HepG2 (cell line): Measurements from ENCODE around the gene SMAD1. TPM values are rescaled to one million over a fixed set of nuclear protein-coding genes. Genes with fewer than 3 reads are reported as not detected.

Experiments used
- AHDC1 ChIP-seq: sonication (generic); formaldehyde crosslinking; IDR thresholded peaks from 2 replicates; pipeline ENCODE4 v1.5.1; 2020; ENCODE audit warnings: mild to moderate bottlenecking, missing genetic modification reagents, borderline replicate concordance
- HHEX ChIP-seq: IDR thresholded peaks from 2 replicates; pipeline ENCODE4 v1.6.1; 2016; ENCODE audit warnings: control low read depth
- HMG20A ChIP-seq: IDR thresholded peaks from 2 replicates; pipeline ENCODE4 v1.6.1; 2016; ENCODE audit warnings: borderline replicate concordance
- NFIC ChIP-seq: IDR thresholded peaks from 2 replicates; pipeline ENCODE4 v1.6.1; 2012; ENCODE audit warnings: mild to moderate bottlenecking, low read length, inconsistent platforms
- NR2F2 ChIP-seq: IDR thresholded peaks from 2 replicates; pipeline ENCODE4 v1.6.1; 2012; ENCODE audit warnings: low read depth, inconsistent platforms, borderline replicate concordance
- RARA ChIP-seq: IDR thresholded peaks from 2 replicates; pipeline ENCODE4 v1.6.1; 2016; ENCODE audit warnings: missing genetic modification reagents, missing compliant biosample characterization
- TBX3 ChIP-seq: fragments of 450-650 bp; IDR thresholded peaks from 2 replicates; pipeline ENCODE4 v1.6.1; 2017; ENCODE audit warnings: antibody characterized with exemption, mild to moderate bottlenecking, inconsistent platforms, borderline replicate concordance
- TCF12 ChIP-seq, 2 experiments: fragments of 450-650 bp in 1 of 2; sonication (generic) in 1 of 2; formaldehyde crosslinking in 1 of 2; IDR thresholded peaks; 2 replicates each; pipeline versions ENCODE4 v1.6.1 to v1.8.0; 2017 to 2022; ENCODE audit warnings: antibody characterized with exemption in 1 of 2, mild to moderate bottlenecking in 1 of 2, missing genetic modification reagents in 1 of 2, moderate library complexity in 1 of 2
- TCF7 ChIP-seq: sonication (generic); IDR thresholded peaks from 2 replicates; pipeline ENCODE4 v1.6.1; 2016; ENCODE audit warnings: antibody characterized with exemption, low read depth
- polyA plus RNA-seq, 8 experiments: library from polyadenylated mRNA; depleted of rRNA in 3 of 8; stranded (reverse) in 7 of 8; unstranded in 1 of 8; fragments of >200 nt; fragmentation: Illumina TruSeq in 4 of 8; extraction: Trizol in 4 of 8; gene quantifications; 2 replicates each; pipeline versions ENCODE4 v1.2.1 to v1.2.3, GENCODE V29; 2011 to 2016; ENCODE audit warnings: low read depth in 4 of 8, missing spikeins in 1 of 8, mixed read lengths in 1 of 8; ENCODE audit not compliant: insufficient read depth in 1 of 8
- total RNA-seq, 5 experiments: library from RNA; depleted of rRNA; stranded (reverse); fragments of >200 nt; fragmentation: Illumina TruSeq; extraction: Trizol; gene quantifications; 2 replicates each; pipeline ENCODE4 v1.2.3, GENCODE V29; 2016; ENCODE audit warnings: low read depth in 1 of 5
- TF ChIP-seq, protein P1 (sequence below): sonication (generic); formaldehyde crosslinking; IDR thresholded peaks from 2 replicates; pipeline ENCODE4 v1.4.0; 2020; ENCODE audit warnings: mild to moderate bottlenecking, missing genetic modification reagents, borderline replicate concordance
- TF ChIP-seq, protein P2 (sequence below): sonication (generic); formaldehyde crosslinking; conservative IDR thresholded peaks from 2 replicates; pipeline ENCODE4 v1.4.0; 2020; ENCODE audit warnings: mild to moderate bottlenecking, missing genetic modification reagents, moderate library complexity

SMAD1 gene
- total and polyA plus RNA-seq, 2 of the 13 experiments (the other 11 are each of a cell fraction or from before 2014, with no cell fraction given): 12.7 to 16.6 TPM

DNA sequence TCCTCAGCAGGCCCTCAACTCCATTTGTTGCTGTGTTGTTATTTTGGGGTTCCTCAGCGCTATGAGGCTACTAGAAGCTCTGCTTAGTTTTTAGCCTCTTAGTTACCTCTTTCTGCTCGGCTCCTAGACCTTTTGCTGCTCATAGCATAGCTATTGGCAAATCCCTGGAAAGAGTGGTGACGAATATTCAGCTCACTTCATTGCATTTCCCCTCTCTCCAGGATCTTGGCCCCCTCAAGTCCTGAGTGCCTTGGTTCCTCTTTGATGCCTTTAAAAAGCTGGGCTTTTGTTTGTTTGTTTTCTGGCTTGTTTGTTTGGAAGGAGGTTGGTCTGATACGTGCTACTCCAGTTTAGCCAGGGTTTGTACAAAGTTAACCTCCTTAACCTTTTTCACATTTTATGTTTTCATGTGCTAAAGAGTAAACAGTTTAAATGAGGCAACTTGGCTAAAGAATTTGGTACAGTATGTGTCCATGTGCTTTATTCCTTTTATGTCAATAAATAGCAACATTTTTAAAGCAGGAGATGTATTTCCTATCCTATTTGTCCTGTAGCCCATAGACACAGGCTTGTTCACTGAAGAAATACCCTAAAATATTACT is 31.5 kb downstream of the SMAD1 start (continued):
- TF ChIP-seq, protein P1, sequence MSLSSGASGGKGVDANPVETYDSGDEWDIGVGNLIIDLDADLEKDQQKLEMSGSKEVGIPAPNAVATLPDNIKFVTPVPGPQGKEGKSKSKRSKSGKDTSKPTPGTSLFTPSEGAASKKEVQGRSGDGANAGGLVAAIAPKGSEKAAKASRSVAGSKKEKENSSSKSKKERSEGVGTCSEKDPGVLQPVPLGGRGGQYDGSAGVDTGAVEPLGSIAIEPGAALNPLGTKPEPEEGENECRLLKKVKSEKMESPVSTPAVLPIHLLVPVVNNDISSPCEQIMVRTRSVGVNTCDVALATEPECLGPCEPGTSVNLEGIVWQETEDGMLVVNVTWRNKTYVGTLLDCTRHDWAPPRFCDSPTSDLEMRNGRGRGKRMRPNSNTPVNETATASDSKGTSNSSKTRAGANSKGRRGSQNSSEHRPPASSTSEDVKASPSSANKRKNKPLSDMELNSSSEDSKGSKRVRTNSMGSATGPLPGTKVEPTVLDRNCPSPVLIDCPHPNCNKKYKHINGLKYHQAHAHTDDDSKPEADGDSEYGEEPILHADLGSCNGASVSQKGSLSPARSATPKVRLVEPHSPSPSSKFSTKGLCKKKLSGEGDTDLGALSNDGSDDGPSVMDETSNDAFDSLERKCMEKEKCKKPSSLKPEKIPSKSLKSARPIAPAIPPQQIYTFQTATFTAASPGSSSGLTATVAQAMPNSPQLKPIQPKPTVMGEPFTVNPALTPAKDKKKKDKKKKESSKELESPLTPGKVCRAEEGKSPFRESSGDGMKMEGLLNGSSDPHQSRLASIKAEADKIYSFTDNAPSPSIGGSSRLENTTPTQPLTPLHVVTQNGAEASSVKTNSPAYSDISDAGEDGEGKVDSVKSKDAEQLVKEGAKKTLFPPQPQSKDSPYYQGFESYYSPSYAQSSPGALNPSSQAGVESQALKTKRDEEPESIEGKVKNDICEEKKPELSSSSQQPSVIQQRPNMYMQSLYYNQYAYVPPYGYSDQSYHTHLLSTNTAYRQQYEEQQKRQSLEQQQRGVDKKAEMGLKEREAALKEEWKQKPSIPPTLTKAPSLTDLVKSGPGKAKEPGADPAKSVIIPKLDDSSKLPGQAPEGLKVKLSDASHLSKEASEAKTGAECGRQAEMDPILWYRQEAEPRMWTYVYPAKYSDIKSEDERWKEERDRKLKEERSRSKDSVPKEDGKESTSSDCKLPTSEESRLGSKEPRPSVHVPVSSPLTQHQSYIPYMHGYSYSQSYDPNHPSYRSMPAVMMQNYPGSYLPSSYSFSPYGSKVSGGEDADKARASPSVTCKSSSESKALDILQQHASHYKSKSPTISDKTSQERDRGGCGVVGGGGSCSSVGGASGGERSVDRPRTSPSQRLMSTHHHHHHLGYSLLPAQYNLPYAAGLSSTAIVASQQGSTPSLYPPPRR (CRISPR knock-in tag): peak; percentile 52; the same call in 1 of the 2 replicates
- TF ChIP-seq, protein P2, sequence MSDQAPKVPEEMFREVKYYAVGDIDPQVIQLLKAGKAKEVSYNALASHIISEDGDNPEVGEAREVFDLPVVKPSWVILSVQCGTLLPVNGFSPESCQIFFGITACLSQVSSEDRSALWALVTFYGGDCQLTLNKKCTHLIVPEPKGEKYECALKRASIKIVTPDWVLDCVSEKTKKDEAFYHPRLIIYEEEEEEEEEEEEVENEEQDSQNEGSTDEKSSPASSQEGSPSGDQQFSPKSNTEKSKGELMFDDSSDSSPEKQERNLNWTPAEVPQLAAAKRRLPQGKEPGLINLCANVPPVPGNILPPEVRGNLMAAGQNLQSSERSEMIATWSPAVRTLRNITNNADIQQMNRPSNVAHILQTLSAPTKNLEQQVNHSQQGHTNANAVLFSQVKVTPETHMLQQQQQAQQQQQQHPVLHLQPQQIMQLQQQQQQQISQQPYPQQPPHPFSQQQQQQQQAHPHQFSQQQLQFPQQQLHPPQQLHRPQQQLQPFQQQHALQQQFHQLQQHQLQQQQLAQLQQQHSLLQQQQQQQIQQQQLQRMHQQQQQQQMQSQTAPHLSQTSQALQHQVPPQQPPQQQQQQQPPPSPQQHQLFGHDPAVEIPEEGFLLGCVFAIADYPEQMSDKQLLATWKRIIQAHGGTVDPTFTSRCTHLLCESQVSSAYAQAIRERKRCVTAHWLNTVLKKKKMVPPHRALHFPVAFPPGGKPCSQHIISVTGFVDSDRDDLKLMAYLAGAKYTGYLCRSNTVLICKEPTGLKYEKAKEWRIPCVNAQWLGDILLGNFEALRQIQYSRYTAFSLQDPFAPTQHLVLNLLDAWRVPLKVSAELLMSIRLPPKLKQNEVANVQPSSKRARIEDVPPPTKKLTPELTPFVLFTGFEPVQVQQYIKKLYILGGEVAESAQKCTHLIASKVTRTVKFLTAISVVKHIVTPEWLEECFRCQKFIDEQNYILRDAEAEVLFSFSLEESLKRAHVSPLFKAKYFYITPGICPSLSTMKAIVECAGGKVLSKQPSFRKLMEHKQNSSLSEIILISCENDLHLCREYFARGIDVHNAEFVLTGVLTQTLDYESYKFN (CRISPR knock-in tag): 0 out of 2 replicates have a peak, but pooled peaks have one; percentile 16
- TF ChIP-seq AHDC1: 0 out of 2 replicates have a peak, but pooled peaks have one; percentile 21
- peak; percentile 58; the same call in 1 of the 2 replicates for TF ChIP-seq NFIC
- TF ChIP-seq TCF12 (IDR thresholded peaks at IDR 0.05): no peak
- no peak for TF ChIP-seq TCF12 (CRISPR knock-in tag; IDR thresholded peaks at IDR 0.05)
- peak; percentile 32; the same call in 1 of the 2 replicates for TF ChIP-seq TCF7
- TF ChIP-seq TBX3: peak; percentile 85; the same call in 1 of the 2 replicates
- TF ChIP-seq HMG20A: peak; percentile 54; the same call in 1 of the 2 replicates
- TF ChIP-seq HHEX: peak; percentile 82
- TF ChIP-seq NR2F2: peak; percentile 87
- peak; percentile 20; the same call in 1 of the 2 replicates for TF ChIP-seq RARA (CRISPR knock-in tag)
